Heart left ventricle (tissue), 16 donors: Measurements from ENCODE around the gene ISG15. TPM values are rescaled to one million over a fixed set of nuclear protein-coding genes. Genes with fewer than 3 reads are reported as not detected.
"Not testable (repeated sequence)": the region's sequence is repeated elsewhere in the genome, so short reads cannot be mapped to it uniquely, and the experiment has no call there.

Source experiments
- ATAC-seq, 4 donors: fragments of 200-7000 bp; cut with Tn5 transposase; one replicate each; pipeline ENCODE4 v1.9.1; 2020 to 2022; ENCODE audit warnings: moderate library complexity in 4 of 4, mild to moderate bottlenecking in 3 of 4, moderate number of reproducible peaks in 1 of 4
- DNase-seq, 5 donors: peaks; one replicate each; pipeline ENCODE4 v3.0.0-alpha.2; 2020
- H3K27ac ChIP-seq, 12 donors: fragments of 200-600 bp; sonication (generic) in 4 of 12; one replicate each; pipeline versions ENCODE4 v1.5.0 to v1.8.0; 2016 to 2022; ENCODE audit warnings: mild to moderate bottlenecking in 2 of 12
- H3K27me3 ChIP-seq, 9 donors: fragments of 200-600 bp; sonication (generic) in 2 of 9; one replicate each; pipeline versions ENCODE4 v1.5.1 to v1.8.0; 2016 to 2022; ENCODE audit warnings: mild to moderate bottlenecking in 3 of 9
- H3K36me3 ChIP-seq, 9 donors: fragments of 200-600 bp; sonication (generic) in 2 of 9; one replicate each; pipeline versions ENCODE4 v1.5.0 to v1.8.0; 2018 to 2022; ENCODE audit warnings: mild to moderate bottlenecking in 2 of 9
- H3K4me1 ChIP-seq, 12 donors: fragments of 200-600 bp; sonication (generic) in 4 of 12; one replicate each; pipeline versions ENCODE4 v1.5.0 to v1.8.0; 2016 to 2022; ENCODE audit warnings: mild to moderate bottlenecking in 3 of 12
- H3K4me3 ChIP-seq, 12 donors: fragments of 200-600 bp; sonication (generic) in 4 of 12; one replicate each; pipeline versions ENCODE4 v1.5.0 to v1.8.0; 2017 to 2022; ENCODE audit warnings: mild to moderate bottlenecking in 9 of 12, moderate library complexity in 4 of 12
- H3K9me3 ChIP-seq, 12 donors: fragments of 200-600 bp; sonication (generic) in 4 of 12; one replicate each; pipeline versions ENCODE4 v1.5.0 to v1.8.0; 2016 to 2022; ENCODE audit warnings: mild to moderate bottlenecking in 1 of 12
- CTCF ChIP-seq, 12 donors: fragments of 200-600 bp; sonication (generic) in 4 of 12; IDR thresholded peaks; one replicate each; pipeline versions ENCODE4 v1.5.0 to v1.8.0; 2018 to 2022; ENCODE audit warnings: antibody characterized with exemption in 12 of 12, mild to moderate bottlenecking in 5 of 12
- POLR2A ChIP-seq, 2 donors: fragments of 450-650 bp; IDR thresholded peaks; one replicate each; pipeline ENCODE4 v1.6.1; 2017; ENCODE audit warnings: antibody characterized with exemption in 2 of 2, mild to moderate bottlenecking in 2 of 2, moderate library complexity in 2 of 2
- WGBS, 4 donors: extraction: QIAGEN DNeasy Blood & Tissue Kit in 2 of 4; methylation state at CpG; one replicate each; pipeline versions ENCODE4 v1.1.5 to v1.1.7; 2013 to 2018; 5-methylcytosine and 5-hydroxymethylcytosine counted together
- intact Hi-C, 10 donors: fragments of 100-400 bp; cut with DNase I; formaldehyde crosslinking; loops; one replicate each; pipeline versions ENCODE4 v1.11.1 to v1.14.2; 2022
- polyA plus RNA-seq, 2 donors: library from polyadenylated mRNA; stranded (reverse); fragments of 200-250 nt; gene quantifications; one replicate each; pipeline ENCODE4 v1.2.3, GENCODE V29; 2013
- total RNA-seq, 9 donors: library from RNA; depleted of rRNA in 2 of 9; stranded (reverse); fragments of >200 nt in 2 of 9; fragmentation: NEBNext Ultra II Directional in 3 of 9; extraction: Animal tissue kit (Norgen Biotek cat#: 25700) in 3 of 9; gene quantifications; one replicate each; pipeline versions ENCODE4 v1.1.0 to v1.2.4, GENCODE V29; 2016 to 2023
- donor health status: ischemic (EF 13 %, LVEDD 7.1; RV severe dilation, severe dysfunction).
- donor health status: healthy with polysubstance abuse.
- donor health status: DM: no; HTN: yes; CAD: no.
- donor health status: DM: no; HTN: no; CAD: no.
- donor health status: ischemic (EF 25% LVEDD 6.9; RV normal size, moderate dysfunction).
- donor health status: ischemic (EF 25% LVEDD 5.7; RV mildly dilated, moderate dysfunction).
- donor health status: healthy.
- donor health status: DM: yes; HTN: yes; CAD: no.
- donor health status: ischemic (EF 35%, LVEDD 5.7; RV mildly dilated, moderate dysfunction).
- donor health status: nonischemic (EF 11% LVEDD 7.7; RV severe dilation, severe dysfunction).
- donor health status: DM: yes; HTN: yes; CAD: no.
- donor health status: PGD.
- donor health status: ischemic (EF 29% LVEDD 5.4; RV normal size, mild dysfunction).
- donor health status: nonischemic (EF 23%, LVEDD 6.1; RV moderate dilation, normal function).

ISG15 gene
- total and polyA plus RNA-seq, 11 donors, result 17.0 to 189 (median 34.4) TPM

DNA sequence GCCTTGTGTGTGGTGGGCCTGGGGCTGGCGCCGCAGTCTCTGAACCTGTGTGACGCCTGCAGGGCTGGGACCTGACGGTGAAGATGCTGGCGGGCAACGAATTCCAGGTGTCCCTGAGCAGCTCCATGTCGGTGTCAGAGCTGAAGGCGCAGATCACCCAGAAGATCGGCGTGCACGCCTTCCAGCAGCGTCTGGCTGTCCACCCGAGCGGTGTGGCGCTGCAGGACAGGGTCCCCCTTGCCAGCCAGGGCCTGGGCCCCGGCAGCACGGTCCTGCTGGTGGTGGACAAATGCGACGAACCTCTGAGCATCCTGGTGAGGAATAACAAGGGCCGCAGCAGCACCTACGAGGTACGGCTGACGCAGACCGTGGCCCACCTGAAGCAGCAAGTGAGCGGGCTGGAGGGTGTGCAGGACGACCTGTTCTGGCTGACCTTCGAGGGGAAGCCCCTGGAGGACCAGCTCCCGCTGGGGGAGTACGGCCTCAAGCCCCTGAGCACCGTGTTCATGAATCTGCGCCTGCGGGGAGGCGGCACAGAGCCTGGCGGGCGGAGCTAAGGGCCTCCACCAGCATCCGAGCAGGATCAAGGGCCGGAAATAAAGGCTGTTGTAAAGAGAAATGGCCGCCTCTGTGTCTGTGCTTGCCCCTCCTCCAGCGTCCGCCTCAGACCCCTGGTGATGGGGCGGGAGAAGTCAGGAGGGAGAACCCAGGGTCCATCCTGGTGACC, 788 bp downstream of the ISG15 start:
- Histone ChIP-seq H3K36me3 (no peaks in the 10 kb centered on the region), H3K27me3 (no peaks in the 10 kb centered on the region), H3K27ac (peak overlapping the region; percentile 29 to 97 (median 92)), H3K4me1 (peaks cover 2 to 30% (median 19%) of the 10 kb centered on the region in 12 donors), H3K9me3 (no peaks in the 10 kb centered on the region), H3K4me3 (peak overlapping the region; percentile 43 to 92 (median 74))
- ATAC-seq, result peak in 3 of 4 donors; percentile 37 to 43 (median 41)
- peak in 4 of 5 donors; percentile 36 to 66 (median 47) for DNase-seq
- 24 to 57% (median 47%) methylated on average over 8 to 41 of the region's 41 CpGs for WGBS, 4 donors
- intact Hi-C loops, result loop anchor here in 1 of 10 donors (2.0 kb wide), 1 partner anchor 13 kb away; the partner anchor contains the start of gene HES4
- TF ChIP-seq POLR2A (IDR thresholded peaks at IDR 0.05), result no peak
- TF ChIP-seq CTCF (IDR thresholded peaks at IDR 0.05), result no peak

DNA sequence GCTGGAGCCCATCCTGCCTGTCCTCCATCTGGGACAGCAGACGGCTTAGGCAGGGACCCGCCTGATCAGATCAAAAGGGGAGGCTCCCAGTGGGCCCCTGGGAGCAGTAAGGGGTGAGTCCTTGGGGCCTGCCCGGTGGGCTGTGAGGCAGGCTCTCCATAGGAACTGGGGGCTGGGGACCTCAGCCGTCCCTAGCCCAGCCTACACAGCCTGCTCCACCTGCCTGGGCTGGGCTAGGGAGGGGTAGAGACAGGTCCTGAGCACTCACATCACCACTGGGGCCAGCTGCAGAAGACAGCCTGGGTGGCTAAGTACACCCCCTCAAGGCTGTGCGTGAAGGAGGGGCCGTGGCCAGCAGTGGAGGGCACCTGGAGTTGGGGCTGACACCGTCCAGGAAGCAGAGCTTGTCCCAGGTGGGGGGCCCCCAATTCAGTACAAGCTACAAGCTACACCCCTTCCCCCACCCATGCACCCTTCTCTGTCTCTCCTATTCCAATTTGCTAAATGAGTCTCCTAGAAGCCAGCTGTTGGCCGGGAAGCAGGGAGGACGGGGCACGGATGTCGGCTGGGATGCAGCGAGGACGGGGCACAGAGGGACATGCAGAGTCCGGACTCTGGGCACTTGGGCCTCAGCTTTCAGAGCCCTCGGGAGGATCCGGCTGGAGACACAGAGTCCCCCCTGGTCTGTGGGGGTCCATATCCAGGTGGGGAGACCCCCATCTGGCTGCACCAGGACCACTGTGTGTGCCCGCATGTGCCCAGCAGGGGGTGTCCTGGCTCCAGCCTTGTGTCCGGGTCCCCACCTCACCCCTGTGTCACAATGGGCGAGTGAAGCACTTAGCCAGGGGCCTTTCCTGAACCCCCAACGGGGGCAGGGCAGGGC, 1.7 kb downstream of the ISG15 start:
- H3K36me3 ChIP-seq, result no peaks in the 10 kb centered on the region
- H3K9me3 ChIP-seq, result no peaks in the 10 kb centered on the region
- intact Hi-C loops, result loop anchor here in 2 of 10 donors (2.0 to 5.0 kb wide), 2 partner anchors 14 to 47 kb away; partner anchors contain the start of gene HES4 (in 1 of the 2)
- H3K4me1 ChIP-seq, result peaks cover 2 to 32% (median 20%) of the 10 kb centered on the region in 12 donors
- TF ChIP-seq CTCF (IDR thresholded peaks at IDR 0.05), result peak; percentile 8 to 45 (median 24)
- no peak for TF ChIP-seq POLR2A (IDR thresholded peaks at IDR 0.05)
- 72 to 74% (median 74%) methylated on average over 20 of the region's 20 CpGs for WGBS, 4 donors
- peak overlapping the region in 11 of 12 donors; percentile 87 to 97 (median 93) for H3K27ac ChIP-seq
- H3K27me3 ChIP-seq, result no peaks in the 10 kb centered on the region
- ATAC-seq (no peak), DNase-seq (peak in 4 of 5 donors; percentile 23 to 54 (median 30))
- peak overlapping the region in 9 of 12 donors; percentile 58 to 92 (median 81) for H3K4me3 ChIP-seq

DNA sequence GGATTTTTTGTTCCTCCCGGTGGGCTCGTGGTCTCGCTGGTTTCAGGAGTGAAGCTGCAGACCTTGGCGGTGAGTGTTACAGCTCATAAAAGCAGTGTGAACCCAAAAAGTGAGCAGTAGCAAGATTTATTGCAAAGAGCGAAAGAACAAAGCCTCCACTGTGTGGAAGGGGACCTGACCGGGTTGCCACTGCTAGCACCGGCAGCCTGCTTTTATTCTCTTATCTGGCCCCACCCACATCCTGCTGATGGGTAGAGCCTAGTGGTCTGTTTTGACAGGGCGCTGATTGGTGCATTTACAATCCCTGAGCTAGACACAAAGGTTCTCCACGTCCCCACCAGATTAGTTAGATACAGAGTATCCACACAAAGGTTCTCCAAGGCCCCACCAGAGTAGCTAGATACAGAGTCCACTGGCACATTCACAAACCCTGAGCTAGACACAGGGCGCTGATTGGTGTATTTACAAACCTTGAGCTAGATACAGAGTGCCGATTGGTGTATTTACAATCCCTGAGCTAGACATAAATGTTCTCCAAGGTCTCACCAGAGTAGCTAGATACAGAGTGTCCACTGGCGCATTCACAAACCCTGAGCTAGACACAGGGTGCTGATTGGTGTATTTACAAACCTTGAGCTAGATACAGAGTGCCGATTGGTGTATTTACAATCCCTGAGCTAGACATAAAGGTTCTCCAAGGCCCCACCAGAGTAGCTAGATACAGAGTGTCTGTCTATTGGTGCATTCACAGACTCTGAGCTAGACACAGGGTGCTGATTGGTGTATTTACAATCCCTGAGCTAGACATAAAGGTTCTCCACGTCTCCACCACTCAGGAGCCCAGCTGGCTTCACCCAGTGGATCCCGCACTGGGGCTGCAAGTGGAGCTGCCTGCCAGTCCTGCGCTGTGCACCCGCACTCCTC, 4.4 kb downstream of the ISG15 start:
- DNase-seq, result peak in 1 of 5 donors; percentile 7
- not testable (repeated sequence) for H3K9me3 ChIP-seq, ATAC-seq, H3K36me3 ChIP-seq, H3K27ac ChIP-seq, H3K4me3 ChIP-seq
- H3K4me1 ChIP-seq, result peaks cover 2 to 46% (median 35%) of the 10 kb centered on the region in 12 donors
- intact Hi-C loops, result loop anchor here in 1 of 10 donors (5.0 kb wide), 1 partner anchor 45 kb away; no protein-coding TSS in a partner anchor
- H3K27me3 ChIP-seq, result peaks cover 0 to 10% (median 0%) of the 10 kb centered on the region in 9 donors
- WGBS, 4 donors, result 80 to 88% (median 81%) methylated on average over 12 to 17 of the region's 17 CpGs

- DNase-seq, result peak in 1 of 5 donors; percentile 23
- intact Hi-C loops, result loop anchor here in 1 of 10 donors (5.0 kb wide), 1 partner anchor 44 kb away; no protein-coding TSS in a partner anchor
Observed at GRCh38 chr1:1018321-1018685, 5.0 kb downstream of the ISG15 start.

More at GRCh38 chr1:1018321-1018685, 5.0 kb downstream of the ISG15 start:
- H3K36me3 ChIP-seq, H3K9me3 ChIP-seq, ATAC-seq, H3K4me3 ChIP-seq, H3K27ac ChIP-seq: not testable (repeated sequence)
- WGBS, 4 donors, result 93 to 97% (median 96%) methylated on average over 19 to 26 of the region's 26 CpGs
- H3K27me3 ChIP-seq, result peaks cover 0 to 10% (median 0%) of the 10 kb centered on the region in 9 donors
- peaks cover 2 to 45% (median 36%) of the 10 kb centered on the region in 12 donors for H3K4me1 ChIP-seq
